ENCODE data around the gene PARM1.

- TF ChIP-seq POLR2A (IDR thresholded peaks at IDR 0.05) (no peak), CTCF (IDR thresholded peaks at IDR 0.05) (no peak)
These were observed 36.9 kb downstream of the PARM1 start for GRCh38 chr4:74969507-74970474.

Measured in Peyer's patch (tissue), 4 donors.